Epithelial cell of prostate (primary cell): ENCODE measurements around the gene GCA.

ENCODE experiments used
- DNase-seq: peaks from one replicate; pipeline ENCODE4 v3.0.0-alpha.2; 2011; ENCODE audit warnings: low read depth, low spot score
- H3K27ac ChIP-seq: fragments of 450-650 bp; 2 replicates; pipeline ENCODE4 v1.5.1; 2017; ENCODE audit warnings: mild to moderate bottlenecking

Gene GCA

DNA sequence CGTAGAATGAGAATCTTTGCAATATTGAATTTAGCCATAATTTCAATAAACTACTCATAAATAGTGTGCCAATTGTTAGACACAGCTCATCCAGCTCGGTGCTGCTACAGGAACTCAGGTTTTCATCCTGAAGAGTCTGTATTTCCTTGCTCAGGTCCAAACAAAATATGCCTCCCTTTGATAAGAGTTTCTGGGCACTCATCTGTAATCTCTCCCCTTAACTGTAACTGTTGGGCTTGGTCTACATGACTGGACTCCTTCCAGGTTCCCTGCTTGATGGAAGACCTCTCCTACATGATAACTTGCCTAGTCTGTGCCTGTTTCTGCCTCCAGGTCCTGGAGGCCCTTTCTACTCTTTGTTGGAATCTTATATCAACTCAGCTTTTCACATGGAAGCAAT, 57.9 kb downstream of the GCA start:
- no peak for DNase-seq
- H3K27ac ChIP-seq, result no peak overlapping the region

DNA sequence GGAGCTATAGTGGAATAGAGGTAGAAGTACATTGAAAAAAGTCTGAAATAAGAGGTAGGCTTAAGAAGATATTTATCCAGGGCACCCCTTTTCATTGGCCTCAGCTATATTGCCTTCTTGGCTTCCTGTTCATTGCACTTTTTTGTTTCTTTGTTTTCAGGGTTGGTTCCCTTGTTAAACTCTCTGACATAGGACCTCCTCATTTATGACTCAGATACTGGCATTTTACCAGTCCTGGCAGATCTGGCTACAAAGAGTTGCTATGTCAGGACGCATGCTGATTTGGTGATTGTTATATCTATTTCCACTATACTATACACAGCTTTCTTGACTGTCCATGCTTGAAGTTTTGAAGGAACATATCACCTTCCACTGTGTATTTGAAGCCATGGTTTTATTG, 60.0 kb downstream of the GCA start:
- H3K27ac ChIP-seq, result no peak overlapping the region
- DNase-seq, result peak; percentile 46
